Esophagus (tissue), 2 donors: Measurements from ENCODE around the gene RIMS1. TPM values are rescaled to one million over a fixed set of nuclear protein-coding genes. Genes with fewer than 3 reads are reported as not detected.

Experiments used
- H3K27ac ChIP-seq, 2 donors: one replicate each; pipeline ENCODE4 v1.5.1; 2013; ENCODE audit warnings: low read depth in 2 of 2, mild to moderate bottlenecking in 2 of 2, inconsistent platforms in 1 of 2, low read length in 1 of 2, moderate library complexity in 1 of 2
- H3K27me3 ChIP-seq, 2 donors: one replicate each; pipeline ENCODE4 v1.6.1; 2013; ENCODE audit warnings: low read length in 2 of 2, control low read depth in 1 of 2, mild to moderate bottlenecking in 1 of 2; ENCODE audit not compliant: insufficient read depth in 2 of 2, control insufficient read depth in 1 of 2
- H3K36me3 ChIP-seq, 2 donors: one replicate each; pipeline ENCODE4 v1.6.1; 2013; ENCODE audit warnings: low read length in 1 of 2; ENCODE audit not compliant: control insufficient read depth in 2 of 2, insufficient read depth in 2 of 2
- H3K4me1 ChIP-seq, 2 donors: one replicate each; pipeline ENCODE4 v1.6.1; 2013; ENCODE audit warnings: low read length in 1 of 2; ENCODE audit not compliant: control insufficient read depth in 2 of 2, insufficient read depth in 2 of 2
- H3K4me3 ChIP-seq, 2 donors: one replicate each; pipeline ENCODE4 v1.5.1; 2013; ENCODE audit warnings: low read length in 2 of 2, mild to moderate bottlenecking in 2 of 2, low read depth in 1 of 2, moderate library complexity in 1 of 2
- H3K9me3 ChIP-seq, 2 donors: one replicate each; pipeline ENCODE4 v1.6.1; 2013; ENCODE audit warnings: mild to moderate bottlenecking in 2 of 2, low read depth in 1 of 2, low read length in 1 of 2, moderate library complexity in 1 of 2; ENCODE audit not compliant: control insufficient read depth in 2 of 2, insufficient read depth in 1 of 2
- WGBS, 2 donors: extraction: QIAGEN DNeasy Blood & Tissue Kit; methylation state at CpG; one replicate each; pipeline ENCODE4 v1.1.7; 2013; 5-methylcytosine and 5-hydroxymethylcytosine counted together
- polyA plus RNA-seq, 2 donors: library from polyadenylated mRNA; stranded (reverse); fragments of 200-250 nt; gene quantifications; one replicate each; pipeline ENCODE4 v1.2.3, GENCODE V29; 2013
- donor health status: healthy with polysubstance abuse.
- donor health status: Bipolar disorder and iron deficiency.

Gene RIMS1
- polyA plus RNA-seq, 2 donors: 0.45 to 1.0 TPM

GRCh38 chr6:72032086-72032485 is 145.7 kb downstream of the RIMS1 start:
- no peak overlapping the region for H3K27ac ChIP-seq
- H3K4me1 ChIP-seq: no peaks in the 10 kb centered on the region
- H3K9me3 ChIP-seq: no peaks in the 10 kb centered on the region
- no peaks in the 10 kb centered on the region for H3K36me3 ChIP-seq
- H3K27me3 ChIP-seq: no peaks in the 10 kb centered on the region
- no peak overlapping the region for H3K4me3 ChIP-seq
- WGBS, 2 donors: 24 to 26% methylated on average over 2 of the region's 2 CpGs

DNA sequence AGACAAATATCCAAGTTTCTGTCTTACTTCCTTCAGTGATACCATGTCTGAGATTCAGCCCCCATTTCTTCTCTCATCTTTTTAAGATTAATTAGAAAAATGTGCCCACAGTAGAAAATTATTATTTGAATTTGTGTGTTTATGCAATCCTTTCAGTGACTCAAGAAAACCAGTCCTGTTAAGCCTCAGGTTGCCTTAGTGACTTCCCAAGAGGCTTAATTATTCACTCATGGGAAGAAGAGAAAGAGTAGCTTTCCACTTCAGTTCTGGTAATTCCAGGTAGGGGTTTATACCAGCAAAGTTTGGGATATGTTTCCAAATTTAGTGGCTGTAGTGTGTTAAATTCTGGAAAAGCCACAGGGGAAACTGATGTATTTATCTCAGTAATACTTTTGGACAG is 149.1 kb downstream of the RIMS1 start:
- Histone ChIP-seq H3K4me3 (no peak overlapping the region), H3K4me1 (no peaks in the 10 kb centered on the region), H3K27me3 (no peaks in the 10 kb centered on the region), H3K9me3 (no peaks in the 10 kb centered on the region), H3K36me3 (no peaks in the 10 kb centered on the region), H3K27ac (no peak overlapping the region)

- WGBS, 2 donors: 81 to 87% methylated on average over 1 of the region's 1 CpG
- Histone ChIP-seq H3K9me3 (no peaks in the 10 kb centered on the region), H3K36me3 (no peaks in the 10 kb centered on the region), H3K4me1 (no peaks in the 10 kb centered on the region), H3K27ac (no peak overlapping the region), H3K27me3 (no peaks in the 10 kb centered on the region), H3K4me3 (no peak overlapping the region)
These were observed 149.6 kb downstream of the RIMS1 start for GRCh38 chr6:72035966-72036365.

DNA sequence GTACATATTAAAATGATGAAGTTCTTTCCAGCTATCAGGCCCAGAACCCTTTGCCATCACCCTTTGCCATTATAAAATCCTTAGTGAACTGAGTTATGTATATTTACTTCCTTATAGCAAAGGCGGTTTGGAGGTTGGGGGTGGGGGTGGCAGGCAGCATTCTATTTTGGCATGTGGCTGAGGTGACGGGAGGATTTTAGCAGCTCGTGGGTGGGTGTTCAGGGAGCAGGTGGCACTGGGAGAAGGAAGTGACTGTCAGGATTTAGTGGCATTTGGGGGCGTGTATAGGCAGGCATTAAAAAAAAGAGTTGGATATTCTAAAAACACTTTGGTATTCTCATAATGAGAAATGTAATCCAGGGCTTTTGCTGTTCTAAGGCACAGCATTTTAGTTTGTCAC is 150.7 kb downstream of the RIMS1 start:
- H3K9me3 ChIP-seq: no peaks in the 10 kb centered on the region
- H3K4me3 ChIP-seq: no peak overlapping the region
- no peaks in the 10 kb centered on the region for H3K27me3 ChIP-seq
- 37 to 39% methylated on average over 4 of the region's 4 CpGs for WGBS, 2 donors
- no peaks in the 10 kb centered on the region for H3K4me1 ChIP-seq
- no peak overlapping the region for H3K27ac ChIP-seq
- no peaks in the 10 kb centered on the region for H3K36me3 ChIP-seq

DNA sequence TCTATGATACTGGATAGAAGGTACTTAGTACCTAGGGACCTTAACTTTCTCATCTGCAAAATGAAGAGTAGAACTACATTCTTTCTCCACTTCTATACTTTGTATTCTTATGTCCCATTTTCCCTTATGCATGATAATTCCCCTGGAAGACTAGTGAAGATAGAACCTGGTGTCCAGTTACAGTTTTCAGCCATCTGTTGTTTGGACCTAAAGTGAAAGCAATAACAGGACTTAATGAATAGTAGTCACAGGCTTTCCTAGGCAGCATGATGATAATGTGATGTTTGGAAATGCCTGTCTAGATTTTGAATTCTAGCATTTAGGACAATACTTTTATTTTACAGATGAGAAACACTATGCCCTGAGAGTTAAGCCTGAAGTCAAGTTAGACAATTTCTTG is 153.8 kb downstream of the RIMS1 start:
- H3K9me3 ChIP-seq: no peaks in the 10 kb centered on the region
- no peaks in the 10 kb centered on the region for H3K27me3 ChIP-seq
- H3K27ac ChIP-seq: no peak overlapping the region
- H3K4me1 ChIP-seq: no peaks in the 10 kb centered on the region
- no peak overlapping the region for H3K4me3 ChIP-seq
- no peaks in the 10 kb centered on the region for H3K36me3 ChIP-seq

DNA sequence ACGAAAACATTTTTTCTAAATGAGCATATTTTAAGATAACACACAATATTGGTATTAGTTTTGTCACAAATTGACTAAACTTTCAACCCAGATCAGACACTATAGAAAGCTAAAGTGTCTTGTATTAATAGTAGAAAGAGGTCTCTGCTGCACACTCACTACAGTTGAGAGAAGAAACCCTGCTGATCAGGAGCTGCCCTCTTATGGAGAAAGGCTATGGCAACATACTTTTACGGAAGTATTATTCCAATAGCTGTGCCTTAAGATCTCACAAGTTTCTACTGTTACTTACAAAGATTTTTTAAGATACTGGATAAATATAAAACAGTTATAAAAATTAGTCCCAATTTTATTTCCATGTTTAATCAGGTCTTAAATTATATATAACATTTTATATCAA is 155.7 kb downstream of the RIMS1 start:
- H3K27me3 ChIP-seq: no peaks in the 10 kb centered on the region
- H3K9me3 ChIP-seq: no peaks in the 10 kb centered on the region

DNA sequence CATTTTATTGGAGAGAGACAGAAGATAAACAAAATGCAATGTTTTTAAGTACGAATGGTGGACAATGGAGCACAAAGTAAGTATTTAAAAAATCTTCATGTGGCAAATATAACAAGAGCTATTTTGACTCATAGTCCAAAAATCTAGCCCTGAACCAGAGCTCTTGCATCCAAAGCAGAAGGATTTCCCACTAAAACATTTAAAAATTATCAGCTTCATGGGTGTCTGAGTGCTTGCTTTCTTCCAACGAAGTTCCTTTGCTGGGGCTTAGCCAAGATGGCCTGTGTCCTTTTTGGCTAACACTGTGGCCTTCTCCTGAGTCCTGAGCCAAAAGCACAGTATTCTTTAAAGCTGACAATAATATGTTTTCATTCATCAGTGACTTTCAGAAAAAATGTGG is 161.7 kb downstream of the RIMS1 start:
- no peak overlapping the region for H3K4me3 ChIP-seq
- H3K36me3 ChIP-seq: no peaks in the 10 kb centered on the region
- H3K4me1 ChIP-seq: no peaks in the 10 kb centered on the region
- H3K27me3 ChIP-seq: no peaks in the 10 kb centered on the region
- H3K27ac ChIP-seq: no peak overlapping the region
- WGBS, 2 donors: 51 to 52% methylated on average over 2 of the region's 2 CpGs
- no peaks in the 10 kb centered on the region for H3K9me3 ChIP-seq

More for the DNA sequence above, 155.7 kb downstream of the RIMS1 start:
- Histone ChIP-seq H3K4me1 (no peaks in the 10 kb centered on the region), H3K4me3 (no peak overlapping the region), H3K27ac (no peak overlapping the region), H3K36me3 (no peaks in the 10 kb centered on the region)
- WGBS, 2 donors: 74 to 76% methylated on average over 2 of the region's 2 CpGs

DNA sequence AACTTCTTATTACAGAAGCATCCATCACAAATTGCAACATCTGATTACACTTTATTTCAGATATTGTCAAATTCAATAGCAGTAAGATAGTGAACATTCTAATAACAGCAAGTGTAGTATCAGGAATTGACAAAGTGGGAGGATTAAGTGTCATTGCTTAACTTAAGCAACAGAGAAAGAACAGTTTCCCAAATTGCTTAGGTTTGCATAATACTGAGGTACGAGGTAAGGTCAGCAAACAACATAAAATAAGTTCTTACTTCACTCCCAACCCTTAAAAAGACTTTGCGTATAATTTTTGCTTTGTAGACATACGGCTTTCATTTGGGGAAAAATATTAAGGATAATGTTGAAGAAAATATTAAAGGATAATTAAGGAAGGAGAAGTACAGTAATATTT is 163.0 kb downstream of the RIMS1 start:
- Histone ChIP-seq H3K4me3 (no peak overlapping the region), H3K27ac (no peak overlapping the region), H3K27me3 (no peaks in the 10 kb centered on the region), H3K4me1 (no peaks in the 10 kb centered on the region), H3K9me3 (no peaks in the 10 kb centered on the region), H3K36me3 (no peaks in the 10 kb centered on the region)
- WGBS, 2 donors: 78% methylated on average over 3 of the region's 3 CpGs

- Histone ChIP-seq H3K27ac (no peak overlapping the region), H3K4me1 (no peaks in the 10 kb centered on the region), H3K4me3 (no peak overlapping the region), H3K9me3 (no peaks in the 10 kb centered on the region), H3K36me3 (no peaks in the 10 kb centered on the region), H3K27me3 (no peaks in the 10 kb centered on the region)
- WGBS, 2 donors: 60 to 67% methylated on average over 6 of the region's 6 CpGs
These were observed 174.9 kb downstream of the RIMS1 start for GRCh38 chr6:72061286-72061685.

DNA sequence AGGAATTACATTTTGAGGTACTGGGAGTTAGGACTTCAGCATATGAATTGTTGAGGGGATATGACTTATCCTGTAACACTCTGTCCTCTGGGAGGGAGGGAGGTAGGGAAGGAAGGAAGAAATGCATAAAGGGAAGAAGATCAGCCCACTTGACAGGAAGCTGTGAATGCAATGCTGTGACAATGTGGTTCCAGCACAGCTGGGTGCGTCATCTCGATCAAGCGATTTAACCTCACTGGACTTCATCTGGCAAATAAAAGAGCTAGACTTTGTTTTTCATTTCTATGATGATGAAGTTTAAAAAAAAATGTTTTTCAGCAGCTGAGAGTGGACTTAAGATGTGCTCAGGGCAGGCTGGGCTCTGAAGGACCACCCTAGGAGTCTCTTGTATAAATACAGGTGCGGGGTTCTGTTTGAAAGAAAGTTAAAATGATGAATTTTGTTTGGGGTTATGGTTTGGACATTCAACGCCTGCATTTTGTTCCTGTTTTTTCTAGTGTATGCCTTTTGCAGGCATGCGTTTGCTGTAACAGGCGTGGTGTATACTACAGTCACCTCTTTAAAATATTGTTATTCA is 178.1 kb downstream of the RIMS1 start:
- WGBS, 2 donors: 48 to 61% methylated on average over 7 of the region's 7 CpGs
- Histone ChIP-seq H3K9me3 (no peaks in the 10 kb centered on the region), H3K4me1 (no peaks in the 10 kb centered on the region), H3K27me3 (no peaks in the 10 kb centered on the region), H3K4me3 (no peak overlapping the region), H3K36me3 (no peaks in the 10 kb centered on the region), H3K27ac (no peak overlapping the region)
